Activated T-cell treated with anti-CD3 and anti-CD28 coated beads, Interleukin-2, amount 50 U/mL, for 24 hours (primary cell): Measurements from ENCODE around the gene POGZ.
A peak's percentile ranks its signal among the peaks of the same experiment; 100 is the strongest.
"Not testable (repeated sequence)": the region's sequence is repeated elsewhere in the genome, so short reads cannot be mapped to it uniquely, and the experiment has no call there.

Experiments used
- DNase-seq: peaks from one replicate; pipeline ENCODE4 v3.0.0-alpha.2; 2020
- H3K27ac Mint-ChIP-seq: 2 replicates; pipeline ENCODE4 v1.8.0; 2020; ENCODE audit warnings: mild to moderate bottlenecking, mixed read lengths
- H3K27me3 Mint-ChIP-seq: 2 replicates; pipeline ENCODE4 v1.8.0; 2020; ENCODE audit warnings: mixed read lengths
- H3K36me3 Mint-ChIP-seq: 2 replicates; pipeline ENCODE4 v1.8.0; 2020; ENCODE audit warnings: low read depth, mixed read lengths
- H3K4me1 Mint-ChIP-seq: 2 replicates; pipeline ENCODE4 v1.8.0; 2020; ENCODE audit warnings: low read depth, mixed read lengths
- H3K4me3 Mint-ChIP-seq: 2 replicates; pipeline ENCODE4 v1.8.0; 2020; ENCODE audit warnings: mild to moderate bottlenecking, moderate library complexity, mixed read lengths
- H3K9me3 Mint-ChIP-seq: 2 replicates; pipeline ENCODE4 v1.8.0; 2020; ENCODE audit warnings: mixed read lengths

Gene POGZ

GRCh38 chr1:151458802-151459330 is 428 bp downstream of the POGZ start:
- H3K27ac Mint-ChIP-seq: peak overlapping the region; percentile 93
- peaks cover 12% of the 10 kb centered on the region for H3K27me3 Mint-ChIP-seq
- no peaks in the 10 kb centered on the region for H3K9me3 Mint-ChIP-seq
- H3K36me3 Mint-ChIP-seq: peaks cover 18% of the 10 kb centered on the region
- DNase-seq: no peak
- peak overlapping the region; percentile 81 for H3K4me3 Mint-ChIP-seq
- peaks cover 35% of the 10 kb centered on the region for H3K4me1 Mint-ChIP-seq

GRCh38 chr1:151457911-151458801 is 1.1 kb downstream of the POGZ start:
- DNase-seq: peak; percentile 64
- peaks cover 23% of the 10 kb centered on the region for H3K36me3 Mint-ChIP-seq
- H3K27ac Mint-ChIP-seq: peak overlapping the region; percentile 91
- H3K4me3 Mint-ChIP-seq: peak overlapping the region; percentile 82
- no peaks in the 10 kb centered on the region for H3K9me3 Mint-ChIP-seq
- peaks cover 40% of the 10 kb centered on the region for H3K4me1 Mint-ChIP-seq
- peaks cover 11% of the 10 kb centered on the region for H3K27me3 Mint-ChIP-seq

- no peaks in the 10 kb centered on the region for H3K9me3 Mint-ChIP-seq
- DNase-seq: no peak
- H3K4me1 Mint-ChIP-seq: peaks cover 42% of the 10 kb centered on the region
- H3K27ac Mint-ChIP-seq: no peak overlapping the region
- H3K36me3 Mint-ChIP-seq: peaks cover 24% of the 10 kb centered on the region
- H3K27me3 Mint-ChIP-seq: no peaks in the 10 kb centered on the region
- peak overlapping the region; percentile 12 for H3K4me3 Mint-ChIP-seq
These were observed 3.3 kb downstream of the POGZ start for GRCh38 chr1:151455966-151456365.

GRCh38 chr1:151455231-151455630 is 4.1 kb downstream of the POGZ start:
- Mint-ChIP-seq H3K9me3 (no peaks in the 10 kb centered on the region), H3K27me3 (no peaks in the 10 kb centered on the region), H3K4me1 (peaks cover 45% of the 10 kb centered on the region), H3K36me3 (peaks cover 31% of the 10 kb centered on the region), H3K4me3 (no peak overlapping the region), H3K27ac (peak overlapping the region; percentile 37)
- no peak for DNase-seq

- Mint-ChIP-seq H3K36me3 (peaks cover 26% of the 10 kb centered on the region), H3K4me1 (peaks cover 46% of the 10 kb centered on the region), H3K4me3 (no peak overlapping the region), H3K27ac (peak overlapping the region; percentile 50), H3K27me3 (no peaks in the 10 kb centered on the region), H3K9me3 (no peaks in the 10 kb centered on the region)
- no peak for DNase-seq
These were observed 11.6 kb downstream of the POGZ start for GRCh38 chr1:151447696-151448095.

GRCh38 chr1:151444783-151445177 is 14.5 kb downstream of the POGZ start:
- H3K36me3 Mint-ChIP-seq: peaks cover 36% of the 10 kb centered on the region
- H3K9me3 Mint-ChIP-seq: no peaks in the 10 kb centered on the region
- H3K27me3 Mint-ChIP-seq: no peaks in the 10 kb centered on the region
- H3K4me3 Mint-ChIP-seq: no peak overlapping the region
- H3K27ac Mint-ChIP-seq: peak overlapping the region; percentile 52
- no peak for DNase-seq
- peaks cover 57% of the 10 kb centered on the region for H3K4me1 Mint-ChIP-seq

GRCh38 chr1:151443846-151444782 is 15.2 kb downstream of the POGZ start:
- Mint-ChIP-seq H3K36me3 (peaks cover 40% of the 10 kb centered on the region), H3K9me3 (no peaks in the 10 kb centered on the region), H3K4me3 (no peak overlapping the region), H3K4me1 (peaks cover 61% of the 10 kb centered on the region), H3K27me3 (no peaks in the 10 kb centered on the region), H3K27ac (no peak overlapping the region)
- peak; percentile 53 for DNase-seq

GRCh38 chr1:151437396-151437795 is 21.9 kb downstream of the POGZ start:
- H3K4me3 Mint-ChIP-seq, DNase-seq, H3K27me3 Mint-ChIP-seq, H3K9me3 Mint-ChIP-seq, H3K27ac Mint-ChIP-seq: not testable (repeated sequence)
- Mint-ChIP-seq H3K36me3 (peaks cover 54% of the 10 kb centered on the region), H3K4me1 (peaks cover 56% of the 10 kb centered on the region)

- Mint-ChIP-seq H3K27ac (no peak overlapping the region), H3K4me3 (no peak overlapping the region), H3K27me3 (no peaks in the 10 kb centered on the region), H3K36me3 (peaks cover 53% of the 10 kb centered on the region), H3K9me3 (no peaks in the 10 kb centered on the region), H3K4me1 (peaks cover 55% of the 10 kb centered on the region)
- DNase-seq: no peak
These were observed 22.3 kb downstream of the POGZ start for GRCh38 chr1:151436985-151437384.

GRCh38 chr1:151435174-151435573 is 24.1 kb downstream of the POGZ start:
- H3K4me1 Mint-ChIP-seq: peaks cover 42% of the 10 kb centered on the region
- no peak for DNase-seq
- peaks cover 44% of the 10 kb centered on the region for H3K36me3 Mint-ChIP-seq
- no peaks in the 10 kb centered on the region for H3K9me3 Mint-ChIP-seq
- no peaks in the 10 kb centered on the region for H3K27me3 Mint-ChIP-seq
- H3K27ac Mint-ChIP-seq: no peak overlapping the region
- no peak overlapping the region for H3K4me3 Mint-ChIP-seq

GRCh38 chr1:151433827-151434226 is 25.5 kb downstream of the POGZ start:
- H3K9me3 Mint-ChIP-seq, H3K27ac Mint-ChIP-seq, H3K27me3 Mint-ChIP-seq, DNase-seq, H3K4me3 Mint-ChIP-seq: not testable (repeated sequence)
- peaks cover 47% of the 10 kb centered on the region for H3K36me3 Mint-ChIP-seq
- peaks cover 32% of the 10 kb centered on the region for H3K4me1 Mint-ChIP-seq

- Mint-ChIP-seq H3K27me3 (no peaks in the 10 kb centered on the region), H3K9me3 (no peaks in the 10 kb centered on the region), H3K4me3 (no peak overlapping the region), H3K27ac (peak overlapping the region; percentile 39), H3K36me3 (peaks cover 76% of the 10 kb centered on the region), H3K4me1 (peaks cover 2% of the 10 kb centered on the region)
- no peak for DNase-seq
These were observed 31.2 kb downstream of the POGZ start for GRCh38 chr1:151428068-151428467.

GRCh38 chr1:151425103-151425502 is 34.2 kb downstream of the POGZ start:
- Mint-ChIP-seq H3K36me3 (peaks cover 92% of the 10 kb centered on the region), H3K4me1 (no peaks in the 10 kb centered on the region), H3K27ac (peak overlapping the region; percentile 32), H3K4me3 (no peak overlapping the region), H3K9me3 (no peaks in the 10 kb centered on the region), H3K27me3 (no peaks in the 10 kb centered on the region)
- no peak for DNase-seq

- H3K27ac Mint-ChIP-seq: no peak overlapping the region
- H3K27me3 Mint-ChIP-seq: no peaks in the 10 kb centered on the region
- H3K4me3 Mint-ChIP-seq: no peak overlapping the region
- DNase-seq: no peak
- no peaks in the 10 kb centered on the region for H3K4me1 Mint-ChIP-seq
- H3K9me3 Mint-ChIP-seq: no peaks in the 10 kb centered on the region
- H3K36me3 Mint-ChIP-seq: peaks cover 87% of the 10 kb centered on the region
These were observed 39.5 kb downstream of the POGZ start for GRCh38 chr1:151419819-151420218.
